HG02943 (cell line): ENCODE data around the gene GIPC2.

Source experiments
- ATAC-seq: cut with Tn5 transposase; IDR thresholded peaks from one replicate; pipeline ENCODE4 v1.9.1; 2021; ENCODE audit warnings: mild to moderate bottlenecking, low read depth, moderate library complexity; ENCODE audit not compliant: unreplicated experiment

Gene GIPC2

GRCh38 chr1:78136680-78137079 is 90.9 kb downstream of the GIPC2 start:
- no peak for ATAC-seq

DNA sequence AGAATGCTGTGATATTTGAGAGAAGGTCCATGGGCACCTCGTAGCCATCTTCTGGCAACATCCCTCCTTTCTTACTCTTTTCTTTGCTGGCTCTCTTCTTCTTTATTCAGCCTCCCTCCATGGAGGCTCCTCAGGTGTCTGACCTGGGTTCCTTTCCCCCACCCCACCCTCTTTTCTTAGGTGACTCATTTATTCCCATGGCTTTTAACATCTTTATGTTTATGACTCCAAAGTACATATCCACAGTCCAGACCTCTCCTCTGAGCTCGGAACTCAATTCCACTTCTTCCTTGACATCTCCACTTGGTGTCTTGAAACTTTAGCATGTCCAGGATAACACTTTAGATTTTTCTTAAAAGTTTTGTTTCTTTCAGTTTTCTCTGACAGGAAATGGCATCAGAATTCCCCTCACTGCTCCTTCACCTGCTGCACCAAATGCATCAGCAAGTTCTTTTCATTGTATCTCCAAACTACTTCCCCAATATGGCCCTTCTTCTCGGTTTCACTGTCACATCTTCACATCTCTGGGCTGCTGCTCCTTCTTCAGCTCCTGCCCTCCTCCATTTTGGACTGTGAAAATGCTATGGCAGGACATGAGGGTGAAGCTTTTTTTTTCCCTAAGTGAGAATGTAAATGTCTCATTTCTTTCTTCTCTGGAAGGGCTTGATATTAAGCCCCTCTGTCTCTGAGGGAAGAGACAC is 95.9 kb downstream of the GIPC2 start:
- no peak for ATAC-seq

- peak; percentile 24 for ATAC-seq
Measured at GRCh38 chr1:78142736-78143135, 97.0 kb downstream of the GIPC2 start.

- ATAC-seq: peak; percentile 89
Measured at GRCh38 chr1:78143152-78143551, 97.4 kb downstream of the GIPC2 start.

- ATAC-seq: peak; percentile 17
Measured at GRCh38 chr1:78143673-78144072, 97.9 kb downstream of the GIPC2 start.

- ATAC-seq: peak; percentile 63
Measured at GRCh38 chr1:78145105-78145580, 99.4 kb downstream of the GIPC2 start.

GRCh38 chr1:78146205-78146771 is 100.5 kb downstream of the GIPC2 start:
- ATAC-seq: no peak

GRCh38 chr1:78147031-78147430 is 101.3 kb downstream of the GIPC2 start:
- ATAC-seq: no peak

DNA sequence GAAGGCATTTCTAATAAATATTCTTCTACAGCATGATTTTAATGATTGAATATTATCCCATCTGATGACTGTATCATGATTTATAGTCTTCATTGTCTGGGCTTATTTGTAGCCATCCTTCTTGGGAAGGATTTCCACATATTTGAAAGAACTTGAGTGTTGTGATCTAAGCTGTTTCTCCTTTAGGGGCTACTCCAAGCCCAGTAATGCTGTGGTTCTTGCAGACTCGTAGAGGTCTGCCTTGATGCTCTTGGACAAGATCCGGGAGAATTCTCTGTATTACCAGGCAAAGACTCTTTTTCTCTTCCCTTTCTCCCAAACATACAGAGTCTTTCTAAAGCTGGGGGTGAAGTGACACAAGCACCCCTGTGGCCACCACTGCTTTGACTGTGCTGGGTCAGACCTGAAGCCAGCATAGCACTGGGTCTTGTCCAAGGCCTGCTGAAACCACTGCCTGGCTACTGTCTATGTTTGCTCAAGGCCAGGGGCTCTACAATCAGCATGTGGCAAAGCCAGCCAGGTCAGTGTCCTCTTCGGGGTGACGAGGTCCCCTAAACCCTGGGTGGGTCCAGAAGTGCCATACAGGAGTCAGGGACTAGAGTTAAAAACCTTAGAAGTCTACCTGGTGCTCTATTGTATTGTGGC is 107.4 kb downstream of the GIPC2 start:
- ATAC-seq: no peak

- no peak for ATAC-seq
Measured at GRCh38 chr1:78155121-78155520, 109.4 kb downstream of the GIPC2 start.

DNA sequence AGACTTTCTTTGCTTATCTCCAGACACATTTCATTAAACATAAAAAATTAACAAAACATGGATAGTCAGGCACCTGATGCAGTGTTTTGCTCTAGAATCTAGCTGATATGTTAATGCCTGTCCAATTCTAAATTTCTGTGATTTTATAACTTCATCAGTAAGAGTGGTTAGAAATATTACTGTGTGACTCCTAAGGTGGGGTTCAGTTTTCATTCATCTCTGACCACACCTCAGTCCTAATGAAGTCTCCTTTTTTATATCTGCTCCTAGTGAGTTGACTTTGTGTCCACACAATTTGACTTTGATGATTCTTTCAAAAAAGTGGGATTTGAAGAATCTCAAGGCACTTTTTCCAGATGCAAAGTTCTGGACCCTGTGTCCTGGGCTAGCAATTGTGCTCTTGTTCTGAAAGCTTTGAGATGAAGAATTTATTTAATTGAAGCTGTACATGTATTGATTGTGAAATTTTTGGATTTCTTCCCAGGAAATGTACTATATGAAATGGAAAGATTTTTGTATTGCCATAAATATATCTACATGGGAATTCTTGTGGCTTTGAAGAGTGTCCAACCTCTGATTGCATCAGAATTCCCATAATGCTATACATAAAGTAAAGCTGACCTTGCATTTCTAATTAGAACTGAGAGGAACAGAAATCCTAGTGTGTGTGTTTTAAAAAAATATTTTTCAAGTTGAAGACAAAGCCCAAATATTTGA is 111.2 kb downstream of the GIPC2 start:
- ATAC-seq: no peak

DNA sequence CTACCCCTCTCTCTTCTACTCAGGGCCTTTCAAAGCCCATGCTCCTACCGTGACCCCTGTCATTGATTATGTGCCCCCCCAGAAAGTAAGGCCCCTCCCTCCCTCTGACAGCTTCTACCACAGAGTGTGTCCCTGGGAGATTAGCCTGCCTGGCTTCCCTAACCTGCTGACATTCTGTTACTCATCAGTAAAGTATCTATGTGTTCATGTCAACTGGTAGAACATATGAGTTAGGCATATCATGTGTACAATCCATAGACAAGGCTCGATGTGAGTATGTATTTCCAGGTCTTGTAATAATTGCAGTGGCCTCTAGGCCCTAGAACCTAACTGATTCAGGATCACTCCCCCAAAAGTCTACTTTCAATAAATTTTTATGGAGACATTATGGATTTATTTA is 120.0 kb downstream of the GIPC2 start:
- no peak for ATAC-seq

- ATAC-seq: no peak
Measured at GRCh38 chr1:78168306-78168705, 122.5 kb downstream of the GIPC2 start.

DNA sequence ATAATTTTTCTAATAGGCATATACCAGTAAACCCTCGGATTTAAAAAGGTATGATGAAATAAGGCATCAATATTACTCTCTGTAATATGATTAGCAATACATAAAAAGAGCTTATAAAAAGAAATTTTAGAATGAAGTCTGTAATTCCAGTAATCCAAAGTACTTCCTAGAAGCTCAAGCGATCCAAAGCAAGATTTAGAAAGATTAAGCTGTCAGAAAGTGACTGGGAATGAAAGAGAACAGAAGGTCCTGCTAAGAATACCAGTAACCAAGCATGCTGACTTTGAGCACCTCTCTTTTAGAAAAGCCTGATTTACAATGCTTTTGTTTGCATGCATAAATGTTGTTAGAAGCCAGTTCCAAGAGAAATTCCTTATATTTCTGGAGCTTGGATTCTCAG is 125.1 kb downstream of the GIPC2 start:
- no peak for ATAC-seq

DNA sequence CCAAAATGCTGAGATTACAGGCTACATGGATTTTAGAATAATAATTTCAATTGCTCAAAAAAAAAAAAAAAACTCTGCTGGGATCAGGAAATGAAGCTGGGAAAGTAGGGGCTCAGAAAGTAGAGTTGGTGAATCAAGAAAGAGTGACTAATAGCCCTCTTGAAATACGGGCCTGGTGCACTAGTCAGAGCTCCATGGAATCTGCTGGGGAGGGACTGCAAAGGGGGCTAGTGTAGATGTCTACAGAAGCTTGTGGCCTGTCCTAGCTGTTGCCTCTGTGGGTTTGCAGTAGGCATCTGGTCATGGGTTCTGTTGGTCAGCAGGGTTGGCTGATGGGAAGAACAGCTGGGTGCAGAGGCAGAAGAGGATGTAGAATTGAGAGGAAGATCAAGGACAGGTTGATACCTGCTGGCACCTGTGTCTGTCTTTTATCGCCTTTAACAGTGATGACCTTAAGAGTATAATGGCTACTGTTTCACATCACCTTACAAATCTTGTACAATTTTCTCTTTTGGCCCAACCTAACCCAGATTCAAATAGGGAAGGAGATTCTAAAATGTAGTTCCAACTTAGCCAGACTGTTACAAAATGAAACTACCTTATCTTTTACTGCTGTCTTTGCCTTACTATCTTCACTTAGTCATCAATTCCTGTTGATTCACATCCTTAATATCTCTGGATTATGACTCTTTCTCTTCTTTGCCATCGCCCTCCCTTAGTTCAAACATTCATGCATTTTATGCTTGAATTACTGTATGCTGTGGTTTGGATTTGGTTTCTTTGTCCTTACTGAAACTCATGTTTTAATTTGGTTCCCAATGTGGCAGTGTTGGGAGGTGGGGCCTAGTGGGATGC is 126.2 kb downstream of the GIPC2 start:
- no peak for ATAC-seq

- no peak for ATAC-seq
Measured at GRCh38 chr1:78176448-78176847, 130.7 kb downstream of the GIPC2 start.

GRCh38 chr1:78177708-78178270 is 132.0 kb downstream of the GIPC2 start:
- ATAC-seq: no peak

- ATAC-seq: no peak
Measured at GRCh38 chr1:78178816-78179215, 133.1 kb downstream of the GIPC2 start.

- ATAC-seq: no peak
Measured at GRCh38 chr1:78184460-78185072, 138.8 kb downstream of the GIPC2 start.
